ENCODE results near the gene GUCY1A1. TPM values are rescaled to one million over a fixed set of nuclear protein-coding genes. Genes with fewer than 3 reads are reported as not detected.

Gene GUCY1A1
- polyA plus RNA-seq, 5 donors, result 88.3 to 169 (median 119) TPM

- no peak for DNase-seq
Observed at GRCh38 chr4:155772459-155773195, 106.0 kb downstream of the GUCY1A1 start.

DNA sequence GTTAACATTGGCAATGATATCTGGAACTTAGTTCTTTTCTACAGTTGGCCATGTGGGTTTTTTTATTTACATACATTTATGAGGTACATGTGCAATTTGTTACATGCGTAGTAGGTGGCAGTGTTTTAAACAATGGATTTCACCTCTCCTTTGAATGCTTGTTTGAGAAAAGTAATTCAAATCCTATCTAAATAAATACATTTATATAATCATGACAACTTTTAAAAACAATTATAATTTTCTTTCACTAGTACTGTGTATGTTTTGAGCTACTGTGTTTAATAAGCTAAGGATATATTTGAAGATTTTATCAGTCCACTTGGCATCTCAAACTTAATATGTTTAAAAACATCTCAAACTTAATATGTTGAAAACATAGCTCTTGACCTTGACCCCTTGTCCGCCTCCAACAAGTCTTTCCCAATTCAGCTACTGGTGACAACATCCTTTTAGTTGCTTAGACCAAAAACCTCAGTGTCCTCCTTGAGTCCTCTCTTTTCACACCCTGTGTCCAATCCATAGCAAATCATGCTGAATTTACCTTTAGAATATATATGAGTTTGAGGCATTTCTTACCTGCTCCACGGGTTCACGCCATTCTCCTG, 106.7 kb downstream of the GUCY1A1 start:
- no peak for DNase-seq

DNA sequence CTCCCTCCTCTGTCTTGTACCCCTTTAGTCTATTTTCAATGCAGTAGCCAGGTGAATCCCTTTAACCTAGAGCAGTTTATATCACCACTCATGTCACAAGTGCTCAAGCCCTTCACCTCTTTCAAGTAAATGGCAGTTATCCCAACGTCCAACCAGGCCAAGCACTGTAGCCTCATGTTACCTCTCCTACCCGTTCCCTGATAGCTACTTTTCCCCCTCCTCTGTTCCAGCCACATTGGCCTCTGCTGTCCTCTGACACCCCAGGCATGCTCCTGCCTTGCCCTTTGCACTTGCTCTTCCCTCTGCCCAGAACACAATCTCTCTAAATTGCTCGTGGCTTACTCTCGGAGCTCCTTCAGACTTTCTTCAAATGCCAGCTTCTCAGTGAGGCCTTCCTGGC, 107.4 kb downstream of the GUCY1A1 start:
- DNase-seq, result no peak

- peak; percentile 89 to 91 for DNase-seq
Observed at GRCh38 chr4:155777971-155778735, 111.5 kb downstream of the GUCY1A1 start.

- DNase-seq, result no peak
Observed at GRCh38 chr4:155780775-155781174, 114.1 kb downstream of the GUCY1A1 start.

DNA sequence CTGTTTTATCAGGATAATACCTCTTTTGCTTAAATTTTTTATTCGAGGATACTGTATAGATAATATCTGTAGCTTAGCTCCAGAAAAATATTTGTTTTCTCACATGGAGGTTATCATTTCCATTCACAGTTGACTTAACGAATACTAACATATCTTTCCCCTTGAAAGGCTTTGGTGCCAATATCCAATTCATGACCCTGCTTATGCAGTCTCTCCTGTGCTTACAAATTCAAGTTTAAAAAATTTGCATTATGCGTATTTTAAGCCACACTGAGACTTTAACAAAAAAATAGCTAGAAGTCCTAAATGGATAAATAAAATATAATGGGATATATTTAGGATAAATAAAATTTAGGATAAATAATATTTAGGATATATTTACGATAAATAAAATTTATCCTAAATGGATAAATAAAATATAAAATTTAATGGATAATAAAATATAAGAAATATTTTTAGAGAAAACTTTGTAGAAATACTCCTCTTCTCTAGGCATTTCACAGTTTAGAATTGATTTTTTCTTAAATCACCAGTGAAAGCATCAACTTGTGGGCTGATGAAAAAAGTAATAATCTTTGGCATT, 114.7 kb downstream of the GUCY1A1 start:
- DNase-seq, result no peak

Other genes with a start within 250 kb of the GUCY1A1 start
- 10 to 100 TPM; 41.9 to 56.8 (median 47.7) TPM for gene GUCY1B1, start 92.2 kb downstream of the GUCY1A1 start, polyA plus RNA-seq (ENCODE audit: insufficient read depth in 1 of 5, insufficient read length in 5 of 5, low replicate concordance in 1 of 5)
- gene ASIC5, start 199.4 kb downstream of the GUCY1A1 start, polyA plus RNA-seq (ENCODE audit: insufficient read depth in 1 of 5, insufficient read length in 5 of 5, low replicate concordance in 1 of 5), result not detected
- gene TDO2, start 236.8 kb downstream of the GUCY1A1 start, polyA plus RNA-seq (ENCODE audit: insufficient read depth in 1 of 5, insufficient read length in 5 of 5, low replicate concordance in 1 of 5), result 10 to 100 TPM; 22.9 to 53.5 (median 30.5) TPM

Measured in right lung (tissue), 5 donors.